ENCODE data around the gene MED1.
"Not testable (repeated sequence)": the region's sequence is repeated elsewhere in the genome, so short reads cannot be mapped to it uniquely, and the experiment has no call there.

MED1 gene

DNA sequence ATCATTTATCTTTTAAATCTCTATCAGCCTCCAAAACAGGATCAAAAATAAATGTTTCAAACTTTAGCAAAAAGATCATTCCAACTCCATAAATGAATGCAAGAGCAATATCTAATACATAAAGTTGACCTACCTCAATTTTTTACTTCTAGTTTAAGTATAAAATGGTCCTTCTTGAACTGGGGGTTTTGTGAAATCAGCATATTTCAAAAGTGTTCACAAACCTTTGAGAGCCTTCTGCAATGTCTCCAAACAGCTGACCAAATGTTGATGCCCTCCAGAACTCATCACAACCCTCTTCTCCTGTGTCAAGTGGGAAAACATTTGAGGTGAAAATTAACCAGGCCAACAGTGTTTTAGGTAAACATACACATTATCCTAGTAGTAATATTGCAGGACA, 7.7 kb downstream of the MED1 start:
- Histone ChIP-seq H3K79me2 (ENCODE audit: low read length) (peaks cover 22% of the 10 kb centered on the region), H3K4me2 (ENCODE audit: low read length) (no peak overlapping the region), H3K9ac (ENCODE audit: low read length) (no peak overlapping the region), H2AFZ (ENCODE audit: low read depth, low read length) (no peak overlapping the region), H3K36me3 (replicated peaks; ENCODE audit: low read depth, low read length) (peaks cover 32% of the 10 kb centered on the region), H3K27ac (ENCODE audit: low read length) (no peak overlapping the region), H3K4me3 (ENCODE audit: low read length) (no peak overlapping the region), H3K9me3 (ENCODE audit: insufficient read depth, low read length) (no peaks in the 10 kb centered on the region), H3K4me1 (ENCODE audit: low read length) (peaks cover 7% of the 10 kb centered on the region; the same call in 1 of the 2 replicates), H3K27me3 (ENCODE audit: low read depth, low read length) (no peaks in the 10 kb centered on the region), H4K20me1 (ENCODE audit: insufficient read depth, low read length) (no peaks in the 10 kb centered on the region)
- TF ChIP-seq EZH2phosphoT487 (IDR thresholded peaks at IDR 0.05; ENCODE audit: low read depth): no peak
- TF ChIP-seq CTCF (IDR thresholded peaks at IDR 0.05; ENCODE audit: low read depth, low read length): no peak

- H3K36me3 ChIP-seq (replicated peaks; ENCODE audit: low read depth, low read length): peaks cover 33% of the 10 kb centered on the region
- H3K9ac ChIP-seq (ENCODE audit: low read length); H3K27me3 ChIP-seq (ENCODE audit: low read depth, low read length); H3K4me2 ChIP-seq (ENCODE audit: low read length); H3K4me1 ChIP-seq (ENCODE audit: low read length); H2AFZ ChIP-seq (ENCODE audit: low read depth, low read length); H4K20me1 ChIP-seq (ENCODE audit: insufficient read depth, low read length); H3K27ac ChIP-seq (ENCODE audit: low read length); H3K79me2 ChIP-seq (ENCODE audit: low read length); H3K4me3 ChIP-seq (ENCODE audit: low read length); H3K9me3 ChIP-seq (ENCODE audit: insufficient read depth, low read length): not testable (repeated sequence)
Measured at GRCh38 chr17:39439868-39440267, 11.2 kb downstream of the MED1 start.

DNA sequence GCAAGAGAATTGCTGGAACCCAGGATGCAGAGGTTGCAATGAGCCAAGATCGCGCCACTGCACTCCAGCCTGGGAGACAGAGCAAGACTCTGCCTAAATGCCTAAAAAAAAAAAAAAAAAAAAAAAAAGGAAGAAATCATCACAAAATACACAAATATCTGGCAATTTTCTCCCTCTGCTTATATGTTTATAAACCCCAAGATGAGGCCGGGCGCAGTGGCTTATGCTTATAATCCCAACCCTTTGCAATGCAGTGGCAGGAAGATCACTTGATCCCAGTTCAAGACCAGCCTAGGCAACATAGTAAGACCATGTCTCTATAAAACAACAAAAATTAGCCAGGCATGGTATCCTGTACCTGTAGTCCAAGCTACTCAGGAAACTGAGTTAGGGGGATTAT, 21.5 kb downstream of the MED1 start:
- Histone ChIP-seq H2AFZ (ENCODE audit: low read depth, low read length) (no peak overlapping the region), H3K79me2 (ENCODE audit: low read length) (no peaks in the 10 kb centered on the region), H3K4me2 (ENCODE audit: low read length) (no peak overlapping the region), H3K36me3 (replicated peaks; ENCODE audit: low read depth, low read length) (peaks cover 31% of the 10 kb centered on the region), H3K4me1 (ENCODE audit: low read length) (no peaks in the 10 kb centered on the region), H4K20me1 (ENCODE audit: insufficient read depth, low read length) (no peaks in the 10 kb centered on the region; the same call in 1 of the 2 replicates), H3K9ac (ENCODE audit: low read length) (no peak overlapping the region), H3K27me3 (ENCODE audit: low read depth, low read length) (no peaks in the 10 kb centered on the region), H3K9me3 (ENCODE audit: insufficient read depth, low read length) (no peaks in the 10 kb centered on the region), H3K4me3 (ENCODE audit: low read length) (no peak overlapping the region), H3K27ac (ENCODE audit: low read length) (no peak overlapping the region)
- no peak for TF ChIP-seq EZH2phosphoT487 (IDR thresholded peaks at IDR 0.05; ENCODE audit: low read depth)
- TF ChIP-seq CTCF (IDR thresholded peaks at IDR 0.05; ENCODE audit: low read depth, low read length): no peak

DNA sequence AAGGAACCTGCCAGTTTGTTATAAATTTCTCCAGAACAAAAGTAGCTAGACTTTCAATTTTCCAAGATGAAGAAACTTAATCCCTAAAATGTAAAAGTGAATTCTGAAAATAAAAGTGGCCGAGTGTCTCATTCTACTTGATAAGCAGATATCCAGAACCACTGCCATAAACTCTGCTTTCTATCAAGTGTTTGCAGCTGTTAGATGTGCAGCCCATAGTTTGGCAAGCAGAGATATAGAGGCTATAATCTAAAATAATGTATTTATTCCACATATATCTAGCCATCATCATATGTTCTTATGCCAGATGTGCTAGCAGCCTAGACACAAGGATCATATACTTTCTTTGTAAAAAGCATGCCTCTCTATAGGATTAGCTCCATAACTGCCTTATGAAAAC, 34.9 kb downstream of the MED1 start:
- H3K79me2 ChIP-seq (ENCODE audit: low read length): no peaks in the 10 kb centered on the region
- peaks cover 26% of the 10 kb centered on the region for H3K36me3 ChIP-seq (replicated peaks; ENCODE audit: low read depth, low read length)
- H3K9me3 ChIP-seq (ENCODE audit: insufficient read depth, low read length): no peaks in the 10 kb centered on the region
- H3K9ac ChIP-seq (ENCODE audit: low read length): no peak overlapping the region
- H3K27ac ChIP-seq (ENCODE audit: low read length): no peak overlapping the region
- H3K4me3 ChIP-seq (ENCODE audit: low read length): no peak overlapping the region
- TF ChIP-seq EZH2phosphoT487 (IDR thresholded peaks at IDR 0.05; ENCODE audit: low read depth) (no peak), CTCF (IDR thresholded peaks at IDR 0.05; ENCODE audit: low read depth, low read length) (no peak)
- no peaks in the 10 kb centered on the region; the same call in 1 of the 2 replicates for H3K4me1 ChIP-seq (ENCODE audit: low read length)
- H2AFZ ChIP-seq (ENCODE audit: low read depth, low read length): no peak overlapping the region
- H3K4me2 ChIP-seq (ENCODE audit: low read length): no peak overlapping the region
- no peaks in the 10 kb centered on the region for H4K20me1 ChIP-seq (ENCODE audit: insufficient read depth, low read length)
- H3K27me3 ChIP-seq (ENCODE audit: low read depth, low read length): no peaks in the 10 kb centered on the region

DNA sequence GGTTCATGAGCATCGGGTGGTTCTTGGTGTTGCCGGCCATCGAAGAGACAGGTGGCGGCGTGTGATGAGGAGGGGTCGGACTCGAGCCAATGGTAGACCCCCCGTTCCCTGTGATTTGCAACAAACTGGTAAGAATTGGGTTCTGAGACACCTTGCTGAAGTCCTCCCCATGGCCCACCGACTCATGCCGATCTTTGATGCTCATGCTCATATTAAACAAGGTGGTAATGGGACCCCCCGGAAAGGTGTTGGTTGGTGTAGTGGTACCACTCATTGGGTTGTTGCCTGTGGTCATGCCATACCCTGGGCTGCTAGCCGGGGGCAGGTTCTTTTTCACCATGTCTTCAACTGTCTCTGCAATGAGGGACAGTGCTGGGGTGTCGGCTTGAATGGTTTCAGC, 40.8 kb downstream of the MED1 start:
- Histone ChIP-seq H3K27ac (ENCODE audit: low read length) (no peak overlapping the region), H3K36me3 (replicated peaks; ENCODE audit: low read depth, low read length) (peaks cover 56% of the 10 kb centered on the region), H3K79me2 (ENCODE audit: low read length) (no peaks in the 10 kb centered on the region), H4K20me1 (ENCODE audit: insufficient read depth, low read length) (no peaks in the 10 kb centered on the region), H3K9me3 (ENCODE audit: insufficient read depth, low read length) (no peaks in the 10 kb centered on the region), H3K4me1 (ENCODE audit: low read length) (peaks cover 10% of the 10 kb centered on the region), H2AFZ (ENCODE audit: low read depth, low read length) (no peak overlapping the region), H3K27me3 (ENCODE audit: low read depth, low read length) (no peaks in the 10 kb centered on the region), H3K4me3 (ENCODE audit: low read length) (no peak overlapping the region), H3K9ac (ENCODE audit: low read length) (no peak overlapping the region), H3K4me2 (ENCODE audit: low read length) (no peak overlapping the region)
- no peak for TF ChIP-seq CTCF (IDR thresholded peaks at IDR 0.05; ENCODE audit: low read depth, low read length)
